Fibroblast of skin of right biceps (primary cell): ENCODE results near the gene AJAP1.

Experiments used
- DNase-seq: peaks from one replicate; pipeline ENCODE4 v3.0.0-alpha.2; 2013

The AJAP1 gene

DNA sequence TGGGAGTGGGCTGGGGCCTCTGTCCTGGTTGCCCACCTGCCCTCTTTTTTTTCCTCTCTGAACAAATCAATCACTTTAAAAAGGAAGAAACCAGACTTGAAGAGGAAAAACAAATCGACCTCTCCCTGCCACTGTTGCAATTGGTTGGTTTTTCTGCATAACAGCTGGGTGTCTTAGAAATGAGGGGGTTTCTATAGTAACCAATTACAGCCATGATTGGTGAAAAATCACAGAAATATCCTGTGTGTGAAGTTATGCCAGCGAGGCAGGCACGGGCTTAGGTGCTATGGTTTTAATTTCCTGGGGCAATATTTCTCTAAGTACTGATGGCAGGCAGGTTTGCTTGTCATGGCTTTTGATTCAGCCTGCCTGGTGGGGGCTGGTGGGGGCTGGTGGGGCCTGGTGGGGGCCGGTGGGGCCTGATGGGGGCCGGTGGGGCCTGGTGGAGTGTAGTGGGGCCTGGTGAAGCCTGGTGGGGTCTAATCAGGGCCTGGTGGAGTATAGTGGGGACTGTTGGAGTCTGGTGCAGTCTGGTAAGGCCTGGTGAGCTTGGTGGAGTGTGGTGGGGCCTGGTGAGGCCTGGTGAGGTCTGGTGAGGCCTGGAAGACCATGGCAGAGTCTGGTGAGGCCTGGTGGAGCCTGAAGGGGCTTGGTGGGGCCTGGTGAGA is 54.6 kb downstream of the AJAP1 start:
- no peak for DNase-seq

DNA sequence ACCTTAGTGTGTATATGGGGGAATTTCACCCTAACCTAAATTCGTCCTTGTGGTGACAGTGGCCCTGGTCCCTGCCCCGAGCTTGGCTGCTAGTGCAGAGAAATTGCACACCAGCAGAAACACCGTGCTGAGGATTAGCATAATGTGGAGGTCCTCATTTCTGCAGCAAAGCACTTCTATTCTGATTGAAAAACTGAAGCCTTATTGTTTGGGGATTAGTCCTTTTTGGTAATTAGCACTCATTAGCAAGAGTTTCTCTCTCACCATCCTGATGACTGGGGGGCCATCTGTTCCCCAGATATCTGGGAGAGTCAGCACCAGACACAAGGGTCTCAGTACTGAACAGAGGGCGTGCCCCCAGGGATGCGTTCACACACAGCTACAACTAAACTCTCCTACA is 55.2 kb downstream of the AJAP1 start:
- no peak for DNase-seq

DNA sequence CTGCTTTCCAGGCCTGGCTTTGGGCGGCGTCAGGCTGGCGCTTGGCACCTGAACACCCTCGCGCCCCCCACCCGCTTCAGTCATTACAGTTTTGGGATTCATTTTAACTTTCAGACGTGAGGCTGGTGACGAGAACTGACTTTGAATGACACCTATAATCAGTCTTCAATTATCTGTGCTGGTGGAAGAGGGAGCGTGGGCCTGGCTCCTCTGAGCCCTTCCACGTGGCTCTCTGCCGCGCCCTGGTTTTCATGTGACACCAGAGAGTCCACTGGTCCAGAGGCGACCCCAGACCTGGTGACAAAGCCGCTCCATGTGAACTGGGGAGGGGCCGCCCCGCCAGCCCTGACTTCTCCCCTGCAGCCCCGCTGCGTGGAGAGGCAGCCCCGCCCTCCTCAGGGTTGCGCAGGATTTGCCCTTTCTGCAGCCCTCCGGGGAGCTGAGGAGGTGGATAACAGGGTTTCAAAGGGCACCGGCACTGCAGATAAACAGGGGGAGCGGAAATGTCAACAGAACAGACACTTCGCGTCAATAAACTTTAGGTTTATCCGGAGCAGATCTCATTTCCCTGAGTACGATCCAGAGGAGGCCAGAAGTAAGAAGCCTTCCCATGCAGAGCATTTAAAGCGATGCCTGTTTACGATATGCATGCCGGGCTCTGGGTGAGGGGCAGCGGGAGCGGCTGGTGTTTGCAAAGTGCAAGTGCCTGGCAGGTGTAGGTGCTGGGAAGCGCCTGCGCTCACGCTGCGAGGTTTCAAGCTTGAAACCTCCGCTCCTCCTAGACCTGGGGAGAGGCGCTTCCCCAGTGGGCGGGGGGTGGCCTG is 56.4 kb downstream of the AJAP1 start:
- DNase-seq, result no peak

GRCh38 chr1:4711416-4712275 is 57.2 kb downstream of the AJAP1 start:
- DNase-seq, result no peak

GRCh38 chr1:4713669-4714068 is 59.3 kb downstream of the AJAP1 start:
- no peak for DNase-seq

GRCh38 chr1:4716406-4716805 is 62.0 kb downstream of the AJAP1 start:
- no peak for DNase-seq

- no peak for DNase-seq
These were observed 63.7 kb downstream of the AJAP1 start for GRCh38 chr1:4718071-4718470.

GRCh38 chr1:4723106-4723505 is 68.7 kb downstream of the AJAP1 start:
- no peak for DNase-seq

DNA sequence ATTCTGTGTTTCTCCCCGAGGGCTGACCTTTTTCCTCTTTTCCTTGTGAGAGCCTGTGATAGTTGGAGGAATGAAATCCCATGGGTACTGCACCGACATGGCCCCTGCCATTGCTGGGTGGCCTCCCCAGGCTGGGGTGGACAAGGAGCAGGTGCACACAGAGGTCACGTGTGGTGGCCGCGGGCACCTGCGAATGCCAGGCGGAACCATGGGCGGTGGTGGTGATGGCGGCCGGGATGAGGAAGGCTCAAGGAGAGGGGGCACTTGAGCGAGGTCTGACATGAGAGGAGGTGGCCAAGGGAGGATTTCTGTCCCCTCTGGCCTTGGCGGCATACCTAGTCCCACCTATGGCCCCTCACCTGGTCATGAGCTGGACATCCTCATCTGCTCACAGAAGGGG is 69.6 kb downstream of the AJAP1 start:
- DNase-seq, result no peak

GRCh38 chr1:4724695-4725250 is 70.4 kb downstream of the AJAP1 start:
- DNase-seq, result no peak

DNA sequence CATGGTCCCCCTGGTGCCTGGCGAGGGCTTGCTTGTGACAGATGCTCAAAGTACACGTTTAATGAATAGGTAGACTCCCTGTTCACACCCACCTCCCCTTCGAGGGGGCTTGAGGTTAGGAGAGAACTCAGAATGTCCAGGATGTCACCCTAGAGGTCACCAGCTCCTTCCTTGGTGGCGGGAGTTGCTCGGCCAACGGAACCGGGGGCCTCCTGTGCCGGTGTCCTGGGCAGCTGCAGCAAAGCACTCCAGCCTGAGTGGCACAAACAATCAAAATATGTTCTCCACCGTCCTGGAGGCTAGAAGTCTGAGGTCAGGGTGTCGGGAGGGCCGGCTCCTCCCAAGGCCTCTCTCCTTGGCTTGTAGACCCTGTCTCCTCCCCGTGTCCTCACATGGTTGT is 71.0 kb downstream of the AJAP1 start:
- no peak for DNase-seq

DNA sequence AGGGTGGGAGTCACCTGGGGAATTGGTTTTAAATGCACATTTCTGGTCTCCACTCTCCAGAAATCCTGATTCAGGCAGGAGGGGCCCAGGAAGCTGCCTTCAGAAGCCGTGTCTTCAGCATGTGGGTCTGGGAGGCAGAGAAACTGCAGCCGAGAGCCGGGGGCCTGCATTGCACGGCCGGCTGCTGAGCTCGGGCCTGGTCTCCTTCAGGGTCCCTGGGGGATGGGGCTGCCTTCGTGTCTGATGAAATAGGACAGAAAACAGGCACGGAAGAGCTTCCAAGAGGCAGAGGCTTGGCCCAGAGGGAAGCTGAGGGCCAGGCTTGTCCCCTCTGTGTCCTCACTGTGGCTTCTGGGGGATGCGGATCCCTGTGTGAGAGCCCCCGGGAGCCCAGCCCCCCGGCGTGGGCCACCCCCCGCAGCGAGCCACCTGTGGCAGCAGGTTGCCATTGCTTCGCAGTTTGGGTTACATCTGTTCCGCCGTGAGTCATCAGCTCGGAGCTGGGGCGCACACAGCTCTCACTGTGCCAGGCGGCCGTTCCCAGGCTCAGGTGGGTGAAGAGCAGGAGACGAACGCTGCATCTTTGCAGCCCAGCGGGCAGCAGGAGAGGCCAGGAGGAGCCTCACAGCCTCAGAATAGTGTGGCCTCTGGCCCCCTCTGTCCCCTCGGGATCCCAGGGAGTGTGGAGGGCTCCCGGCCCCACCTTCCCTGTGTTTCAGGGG is 72.4 kb downstream of the AJAP1 start:
- DNase-seq, result peak; percentile 16

DNA sequence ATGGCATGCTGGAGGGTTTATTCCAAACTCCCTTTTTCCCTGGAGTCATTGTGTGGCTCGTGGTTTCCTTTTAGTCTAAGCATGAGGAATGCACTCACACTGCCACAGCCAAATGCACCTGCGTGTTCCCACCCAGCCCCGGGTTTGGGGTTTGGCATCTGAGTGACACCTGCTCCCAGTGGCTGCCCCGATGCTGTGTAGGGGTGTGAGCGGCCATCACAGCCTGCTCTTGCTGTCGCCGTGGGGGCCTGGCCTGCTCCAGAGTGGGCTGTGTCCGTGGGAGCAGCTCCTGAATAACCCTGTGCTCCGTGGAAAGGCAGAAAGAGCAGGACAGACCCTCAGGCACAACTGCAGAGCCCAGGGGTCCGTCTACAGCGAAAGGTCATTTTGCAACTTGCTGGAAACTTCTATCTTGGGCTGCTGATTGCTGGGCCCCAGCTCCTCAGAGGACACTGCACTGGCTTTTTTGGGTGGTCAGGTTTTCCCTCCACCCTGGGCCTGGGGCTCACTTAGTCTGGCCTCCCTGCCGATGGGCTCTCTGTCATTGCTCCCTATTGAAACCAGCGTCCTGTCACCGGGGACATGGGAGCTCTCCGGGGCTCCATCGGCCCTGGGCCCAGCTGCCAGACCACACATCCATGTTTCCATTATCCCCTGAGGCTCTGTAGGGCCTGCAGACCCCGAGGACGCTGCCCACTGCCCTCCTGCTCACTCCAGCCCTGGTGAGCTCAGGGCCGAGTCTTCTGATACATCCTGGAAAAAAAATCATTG is 74.1 kb downstream of the AJAP1 start:
- DNase-seq, result no peak

DNA sequence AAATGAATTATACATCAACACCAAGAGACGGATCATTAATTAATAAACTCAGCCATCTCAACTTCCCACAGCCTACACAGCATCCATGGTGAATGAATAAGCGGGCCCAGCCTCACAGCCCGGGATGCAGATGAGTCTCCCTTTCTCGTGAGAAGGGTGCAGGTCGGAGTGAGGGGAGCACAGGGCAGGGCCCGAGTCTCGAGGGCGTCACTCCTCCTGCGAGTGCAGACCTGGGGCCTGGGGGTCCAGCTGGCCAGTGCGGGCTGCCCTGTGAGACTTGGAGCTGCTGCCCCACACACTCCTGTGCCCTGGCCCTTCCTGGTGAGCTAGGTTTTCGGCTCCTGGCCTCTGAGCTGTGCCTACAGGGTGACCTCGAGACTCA is 74.7 kb downstream of the AJAP1 start:
- no peak for DNase-seq

DNA sequence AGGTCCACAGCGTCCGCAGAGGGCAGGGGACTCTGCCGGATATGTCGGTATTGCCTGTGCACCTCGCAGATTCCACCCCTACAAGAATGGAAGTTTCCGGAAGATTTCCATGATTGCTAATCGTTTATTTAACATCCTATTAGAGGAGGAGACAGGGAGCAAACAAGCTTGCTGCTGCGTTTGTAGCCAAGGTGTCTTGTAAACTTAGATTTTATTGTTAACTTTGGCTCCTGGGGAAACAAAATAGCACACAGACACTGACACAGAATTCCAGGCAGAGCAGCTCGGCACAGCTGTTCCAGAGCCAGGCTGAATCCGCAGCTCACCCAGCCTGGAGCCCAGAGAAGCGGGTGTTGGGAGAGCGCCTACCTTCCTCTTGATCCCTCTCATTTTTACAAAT is 75.7 kb downstream of the AJAP1 start:
- DNase-seq, result no peak

- no peak for DNase-seq
These were observed 79.2 kb downstream of the AJAP1 start for GRCh38 chr1:4733446-4734177.

DNA sequence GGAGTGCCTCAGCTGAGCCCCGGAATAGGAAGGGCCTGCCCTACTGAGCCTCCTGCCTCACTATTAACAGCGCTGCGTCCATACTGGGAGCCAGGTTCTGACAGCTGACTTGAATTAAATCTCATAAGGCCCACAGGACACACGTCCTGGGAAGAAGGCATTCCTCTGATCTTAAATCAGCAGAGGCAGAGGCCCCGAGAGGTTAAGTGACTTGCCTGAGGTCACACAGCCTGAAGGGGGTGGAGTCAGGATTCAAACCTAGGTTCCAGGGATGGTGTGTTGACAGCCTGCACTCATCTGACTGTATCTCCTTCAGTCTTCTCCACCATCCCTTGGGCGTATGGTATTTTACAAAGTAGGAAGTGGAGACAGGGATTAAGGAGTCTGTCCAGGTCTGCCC is 79.8 kb downstream of the AJAP1 start:
- DNase-seq, result no peak

DNA sequence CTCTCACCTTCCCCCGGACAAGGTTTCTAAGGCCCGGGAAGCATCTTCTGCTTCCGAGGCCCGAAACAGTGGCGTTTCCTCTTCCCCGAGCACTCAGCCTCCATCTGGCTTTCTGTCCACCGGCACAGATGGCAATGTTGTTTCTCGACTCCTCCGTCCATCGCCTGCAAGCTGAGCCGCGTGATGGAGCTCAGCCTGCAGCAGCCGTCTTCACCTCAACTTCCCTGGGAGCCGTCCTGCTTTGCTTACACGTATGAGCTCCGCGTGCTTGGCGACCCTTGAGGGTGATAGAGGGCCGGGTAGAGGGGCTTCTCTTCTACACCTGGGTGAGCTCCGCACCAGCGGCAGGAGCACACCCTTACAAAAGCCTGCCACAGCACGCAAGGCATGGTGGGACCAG is 80.4 kb downstream of the AJAP1 start:
- DNase-seq, result no peak

DNA sequence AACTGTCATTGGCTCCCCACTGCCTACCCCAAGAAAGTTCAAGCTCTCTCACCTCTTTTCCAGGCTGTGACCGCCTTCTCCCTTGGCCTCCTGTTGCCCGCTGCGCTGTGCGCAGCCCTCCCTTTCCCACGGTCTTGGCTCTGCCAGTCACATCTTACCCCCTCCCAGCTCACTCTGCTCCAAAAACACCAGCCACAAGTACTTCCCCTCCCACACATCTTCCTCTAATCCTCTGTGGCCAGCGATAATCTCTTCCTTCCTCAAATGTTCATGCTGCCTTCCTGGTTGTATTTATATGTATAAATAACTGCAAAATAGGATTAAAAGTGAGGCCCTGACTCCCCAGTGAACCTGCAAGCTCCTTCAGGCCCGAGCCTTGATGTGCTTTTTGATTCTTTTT is 81.8 kb downstream of the AJAP1 start:
- no peak for DNase-seq

- peak; percentile 47 for DNase-seq
These were observed 87.5 kb downstream of the AJAP1 start for GRCh38 chr1:4741876-4742423.
